ENCODE measurements around the gene RBM20.
"Not testable (repeated sequence)": the region's sequence is repeated elsewhere in the genome, so short reads cannot be mapped to it uniquely, and the experiment has no call there.

RBM20 gene

GRCh38 chr10:110852947-110853346, 208.8 kb downstream of the RBM20 start:
- DNase-seq (ENCODE audit: low read depth in 3 of 3) = no peak

- DNase-seq (ENCODE audit: low read depth in 3 of 3) = no peak
Measured at GRCh38 chr10:110853921-110854605, 209.9 kb downstream of the RBM20 start.

GRCh38 chr10:110857265-110858171, 213.4 kb downstream of the RBM20 start:
- DNase-seq (ENCODE audit: low read depth in 3 of 3) = no peak

DNA sequence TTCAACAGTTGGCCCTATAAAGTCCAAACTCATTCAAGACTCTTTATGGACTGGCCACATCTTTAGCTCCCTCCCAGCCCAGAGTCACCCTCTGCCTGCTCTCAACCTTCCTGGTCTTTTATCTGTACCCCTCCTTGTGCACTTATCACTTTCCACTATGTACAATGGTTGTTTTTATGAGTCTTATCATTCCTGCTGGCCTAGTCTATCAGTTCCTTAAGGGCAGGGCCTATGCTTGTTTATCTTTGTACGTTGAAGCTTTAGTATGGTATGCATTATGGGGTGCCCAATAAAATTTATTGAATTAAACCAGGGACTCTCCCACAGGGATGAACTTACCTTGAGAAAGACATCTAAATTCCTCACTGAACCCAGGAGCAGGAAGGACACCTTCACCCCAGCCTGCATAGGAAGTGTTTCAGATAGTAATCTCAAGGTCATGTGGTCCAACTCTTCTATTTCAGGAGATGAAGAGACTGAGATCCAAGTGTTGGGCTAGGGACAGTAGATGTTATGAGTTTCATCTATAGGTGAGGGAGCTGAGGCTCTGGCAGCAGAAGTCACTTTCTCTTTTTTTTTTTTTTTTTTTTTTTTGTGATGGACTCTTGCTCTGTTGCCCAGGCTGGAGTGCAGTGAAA, 214.3 kb downstream of the RBM20 start:
- DNase-seq (ENCODE audit: low read depth in 3 of 3) = no peak

- no peak for DNase-seq (ENCODE audit: low read depth in 3 of 3)
Measured at GRCh38 chr10:110859206-110859972, 215.3 kb downstream of the RBM20 start.

GRCh38 chr10:110859973-110860376, 215.8 kb downstream of the RBM20 start:
- no peak for DNase-seq (ENCODE audit: low read depth in 3 of 3)

GRCh38 chr10:110860576-110861241, 216.6 kb downstream of the RBM20 start:
- DNase-seq (ENCODE audit: low read depth in 3 of 3) = no peak

GRCh38 chr10:110861476-110861875, 217.3 kb downstream of the RBM20 start:
- DNase-seq (ENCODE audit: low read depth in 3 of 3) = no peak

DNA sequence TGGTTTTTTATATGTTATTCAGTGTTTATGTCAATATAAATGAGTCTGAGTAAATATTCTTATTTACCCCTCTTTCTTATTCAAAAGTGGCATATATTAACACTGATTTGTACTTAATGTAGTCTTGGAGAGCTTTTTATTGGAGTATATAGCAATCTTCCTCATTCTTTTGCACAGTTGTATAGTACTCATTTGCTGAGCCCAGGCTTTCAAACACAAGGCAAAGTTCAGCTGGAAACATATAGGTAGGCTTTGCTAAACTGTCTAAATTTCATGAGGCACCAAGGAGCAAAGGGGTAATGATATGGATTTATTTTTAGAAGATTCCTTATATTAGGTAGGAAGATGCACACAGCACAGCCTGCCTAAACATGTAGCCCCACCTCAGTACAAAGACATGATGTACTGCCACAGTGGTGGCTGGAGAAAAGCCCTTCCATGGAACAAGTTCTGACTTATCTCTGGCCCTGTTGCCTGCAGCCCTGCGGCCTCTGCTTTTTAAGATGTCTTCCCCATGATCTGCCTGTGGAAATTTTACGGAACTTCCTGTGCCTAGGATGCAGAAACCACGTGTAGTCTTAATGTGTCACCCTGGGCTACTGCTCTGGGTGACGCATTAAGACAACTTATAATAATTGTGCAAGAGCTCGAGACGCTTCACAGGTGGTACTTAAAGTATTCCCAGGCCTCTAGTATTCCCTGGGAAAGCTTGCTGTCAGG, 218.0 kb downstream of the RBM20 start:
- no peak for DNase-seq (ENCODE audit: low read depth in 3 of 3)

DNA sequence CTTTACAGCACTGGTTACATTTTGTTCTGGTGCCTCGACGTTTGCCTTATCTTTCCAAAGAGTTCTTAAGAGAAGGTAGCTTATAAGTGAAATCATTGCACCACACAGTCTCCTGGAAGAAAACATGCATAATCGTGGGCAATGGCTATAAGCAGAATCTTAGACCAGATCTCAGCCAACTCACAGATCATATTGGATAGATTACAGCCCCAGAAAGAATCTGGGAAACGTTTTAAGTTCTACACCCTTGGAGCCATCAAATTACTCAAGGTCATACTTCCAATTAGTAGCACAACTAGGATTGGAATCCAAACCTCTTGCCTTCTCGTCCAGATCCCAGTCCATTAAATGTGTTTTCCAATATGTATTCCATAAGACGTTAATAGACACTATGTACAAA, 218.8 kb downstream of the RBM20 start:
- DNase-seq (ENCODE audit: low read depth in 3 of 3) = no peak

GRCh38 chr10:110863361-110863760, 219.2 kb downstream of the RBM20 start:
- DNase-seq (ENCODE audit: low read depth in 3 of 3) = no peak

DNA sequence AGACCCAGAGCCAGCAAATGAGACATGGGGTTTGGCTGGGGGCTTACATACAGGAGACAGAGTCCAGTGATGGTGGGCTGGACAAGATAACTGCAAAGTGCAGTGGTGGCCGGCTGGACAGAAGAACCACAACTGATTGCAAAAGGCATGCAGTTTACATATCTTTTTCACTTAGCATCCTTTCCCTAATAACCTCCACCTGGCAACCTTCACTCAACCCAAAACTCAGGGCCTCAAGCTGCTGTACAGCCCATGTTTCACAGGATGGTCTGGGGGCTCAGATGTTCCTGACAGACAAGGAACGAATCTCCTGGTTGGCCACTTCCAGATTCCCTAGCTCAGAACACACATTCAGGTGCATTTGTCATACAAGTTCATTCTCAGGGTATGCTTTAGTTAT, 219.8 kb downstream of the RBM20 start:
- DNase-seq (ENCODE audit: low read depth in 3 of 3) = no peak

- no peak for DNase-seq (ENCODE audit: low read depth in 3 of 3)
Measured at GRCh38 chr10:110864662-110865140, 220.6 kb downstream of the RBM20 start.

GRCh38 chr10:110865186-110865808, 221.2 kb downstream of the RBM20 start:
- DNase-seq (ENCODE audit: low read depth in 3 of 3) = no peak

- no peak for DNase-seq (ENCODE audit: low read depth in 3 of 3)
Measured at GRCh38 chr10:110865809-110866482, 221.8 kb downstream of the RBM20 start.

- DNase-seq (ENCODE audit: low read depth in 3 of 3) = not testable (repeated sequence)
Measured at GRCh38 chr10:110867011-110867806, 223.1 kb downstream of the RBM20 start.

DNA sequence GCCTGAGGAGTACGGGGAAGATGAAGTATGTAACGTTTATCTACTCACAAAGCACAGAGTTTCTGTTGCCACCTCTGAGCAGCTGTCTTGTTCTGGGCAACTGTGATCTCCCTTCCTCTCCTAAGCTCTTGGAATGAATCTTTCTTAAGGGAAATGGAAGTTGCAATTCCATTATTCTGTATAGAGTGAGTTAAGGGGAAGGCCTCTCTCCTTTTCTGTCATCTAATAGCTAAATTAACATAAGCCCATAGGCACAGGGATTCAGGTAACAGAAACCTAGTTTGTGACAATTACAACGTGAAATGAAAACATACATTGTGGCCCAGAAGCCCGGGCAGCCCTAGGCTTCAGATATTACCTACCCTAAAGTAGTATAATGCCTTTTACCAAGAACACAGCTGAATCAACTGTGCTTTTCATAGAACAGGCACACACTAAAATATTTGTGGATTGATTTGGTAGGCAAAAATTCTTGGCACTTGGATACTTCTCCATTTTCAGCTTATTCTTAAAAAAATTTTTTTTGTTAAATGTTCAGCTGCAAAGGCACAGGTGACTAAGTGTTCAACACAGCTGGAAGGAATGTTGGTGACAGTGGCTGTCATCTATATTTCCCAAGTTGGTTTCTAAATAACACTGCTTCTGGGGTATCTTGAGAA, 223.8 kb downstream of the RBM20 start:
- no peak for DNase-seq (ENCODE audit: low read depth in 3 of 3)

GRCh38 chr10:110868981-110869380, 224.8 kb downstream of the RBM20 start:
- DNase-seq (ENCODE audit: low read depth in 3 of 3) = no peak
